Tibial nerve (tissue), 3 donors: ENCODE results near the gene PKP4.
"Not testable (repeated sequence)": the region's sequence is repeated elsewhere in the genome, so short reads cannot be mapped to it uniquely, and the experiment has no call there.

ENCODE experiments used
- POLR2A ChIP-seq, 2 donors: fragments of 450-650 bp; IDR thresholded peaks; one replicate each; pipeline ENCODE4 v1.6.1; 2017; ENCODE audit warnings: antibody characterized with exemption in 2 of 2, mild to moderate bottlenecking in 2 of 2, moderate library complexity in 2 of 2
- TF ChIP-seq, protein P1 (sequence below), 5 experiments: fragments of 200-600 bp in 3 of 5; fragments of 450-650 bp in 2 of 5; sonication (generic) in 3 of 5; IDR thresholded peaks; one replicate each; pipeline ENCODE4 v1.5.1; 2016 to 2019; ENCODE audit warnings: antibody characterized with exemption in 5 of 5, mild to moderate bottlenecking in 3 of 5, moderate library complexity in 2 of 5

DNA sequence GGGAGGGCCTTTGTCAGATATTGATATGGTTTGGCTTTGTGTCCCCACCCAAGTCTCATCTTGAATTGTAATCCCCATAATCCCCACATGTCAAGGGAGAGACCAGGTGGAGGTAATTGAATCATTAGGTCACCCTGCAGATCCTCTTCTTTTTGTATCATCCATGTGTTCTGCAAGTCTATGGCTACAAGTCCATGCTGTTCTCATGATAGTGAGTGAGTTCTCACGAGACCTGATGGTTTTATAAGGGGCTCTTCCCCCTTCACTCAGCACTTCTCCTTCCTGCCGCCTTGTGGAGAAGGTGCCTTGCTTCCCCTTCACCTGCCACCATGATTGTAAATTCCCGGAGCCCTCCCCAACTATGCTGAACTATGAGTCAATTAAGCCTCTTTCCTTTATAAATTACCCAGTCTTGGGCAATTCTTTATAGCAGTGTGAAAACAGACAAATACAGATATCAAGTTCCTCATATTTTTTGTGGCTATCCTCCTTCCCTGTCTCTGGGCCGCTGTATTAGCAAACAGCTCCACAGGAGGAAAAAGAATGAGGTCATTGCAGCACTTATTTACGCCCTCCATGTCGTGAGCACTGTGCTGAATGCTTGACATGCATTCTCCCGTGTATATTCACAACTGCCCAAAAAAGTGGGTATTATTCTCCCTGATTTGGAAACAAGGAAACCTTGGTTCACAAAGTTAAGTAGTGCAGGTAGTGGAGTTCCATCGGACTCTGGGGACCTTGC lies 248.1 kb downstream of the PKP4 start:
- TF ChIP-seq POLR2A (IDR thresholded peaks at IDR 0.05): not testable (repeated sequence)
- TF ChIP-seq, protein P1, sequence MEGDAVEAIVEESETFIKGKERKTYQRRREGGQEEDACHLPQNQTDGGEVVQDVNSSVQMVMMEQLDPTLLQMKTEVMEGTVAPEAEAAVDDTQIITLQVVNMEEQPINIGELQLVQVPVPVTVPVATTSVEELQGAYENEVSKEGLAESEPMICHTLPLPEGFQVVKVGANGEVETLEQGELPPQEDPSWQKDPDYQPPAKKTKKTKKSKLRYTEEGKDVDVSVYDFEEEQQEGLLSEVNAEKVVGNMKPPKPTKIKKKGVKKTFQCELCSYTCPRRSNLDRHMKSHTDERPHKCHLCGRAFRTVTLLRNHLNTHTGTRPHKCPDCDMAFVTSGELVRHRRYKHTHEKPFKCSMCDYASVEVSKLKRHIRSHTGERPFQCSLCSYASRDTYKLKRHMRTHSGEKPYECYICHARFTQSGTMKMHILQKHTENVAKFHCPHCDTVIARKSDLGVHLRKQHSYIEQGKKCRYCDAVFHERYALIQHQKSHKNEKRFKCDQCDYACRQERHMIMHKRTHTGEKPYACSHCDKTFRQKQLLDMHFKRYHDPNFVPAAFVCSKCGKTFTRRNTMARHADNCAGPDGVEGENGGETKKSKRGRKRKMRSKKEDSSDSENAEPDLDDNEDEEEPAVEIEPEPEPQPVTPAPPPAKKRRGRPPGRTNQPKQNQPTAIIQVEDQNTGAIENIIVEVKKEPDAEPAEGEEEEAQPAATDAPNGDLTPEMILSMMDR (IDR thresholded peaks at IDR 0.05): not testable (repeated sequence)
